K562 (cell line): ENCODE measurements around the gene RGS3. TPM values are rescaled to one million over a fixed set of nuclear protein-coding genes. Genes with fewer than 3 reads are reported as not detected.

Source experiments
- ARID3B ChIP-seq: fragments of 250-450 bp; sonication (Bioruptor Pico); IDR thresholded peaks from 2 replicates; pipeline ENCODE4 v1.4.0; 2020; ENCODE audit warnings: borderline replicate concordance
- CREM ChIP-seq: IDR thresholded peaks from 2 replicates; pipeline ENCODE4 v1.6.1; 2014; ENCODE audit warnings: antibody characterized with exemption, low read depth
- GABPA ChIP-seq: fragments of 200-800 bp; sonication (Bioruptor generic); conservative IDR thresholded peaks from 2 replicates; pipeline ENCODE4 v1.6.1; 2016; ENCODE audit warnings: low read depth, missing genetic modification characterization, missing compliant biosample characterization
- HBP1 ChIP-seq: fragments of 450-650 bp; formaldehyde crosslinking; IDR thresholded peaks from 2 replicates; pipeline ENCODE4 v1.4.0; 2022; ENCODE audit warnings: missing genetic modification characterization
- MAX ChIP-seq: sonication (generic); formaldehyde crosslinking; IDR thresholded peaks from 2 replicates; pipeline ENCODE4 v1.9.0; 2022; ENCODE audit warnings: mild to moderate bottlenecking, missing genetic modification reagents
- MEIS2 ChIP-seq: fragments of 450-650 bp; IDR thresholded peaks from 2 replicates; pipeline ENCODE4 v1.6.1; 2014; ENCODE audit warnings: mild to moderate bottlenecking; ENCODE audit not compliant: partially characterized antibody
- NR3C1 ChIP-seq: sonication (generic); formaldehyde crosslinking; IDR thresholded peaks from 2 replicates; pipeline ENCODE4 v1.8.1; 2022; ENCODE audit warnings: missing genetic modification reagents
- POLR2H ChIP-seq: IDR thresholded peaks from 2 replicates; pipeline ENCODE4 v1.6.1; 2016; ENCODE audit warnings: missing genetic modification characterization, low read depth, mild to moderate bottlenecking, control low read depth, missing compliant biosample characterization, moderate library complexity
- PRMT5 ChIP-seq: sonication (generic); formaldehyde crosslinking; IDR thresholded peaks from 2 replicates; pipeline ENCODE4 v1.5.0; 2020; ENCODE audit warnings: missing genetic modification reagents
- RBM25 ChIP-seq: fragments of 200-400 bp; formaldehyde crosslinking; IDR thresholded peaks from 2 replicates; pipeline ENCODE4 v1.6.1; 2018; ENCODE audit warnings: low read length, low read depth, moderate library complexity; ENCODE audit not compliant: severe bottlenecking
- SIN3B ChIP-seq: fragments of 450-650 bp; IDR thresholded peaks from 2 replicates; pipeline ENCODE4 v1.6.1; 2017; ENCODE audit warnings: low read depth, mild to moderate bottlenecking, moderate library complexity
- TBP ChIP-seq: optimal IDR thresholded peaks from 2 replicates; pipeline ENCODE3; 2011; ENCODE audit warnings: low read depth, low read length, improper control_type of control experiment
- ZC3H4 ChIP-seq: sonication (generic); formaldehyde crosslinking; IDR thresholded peaks from 2 replicates; pipeline ENCODE4 v1.9.0; 2021; ENCODE audit warnings: missing genetic modification reagents, borderline replicate concordance
- ZNF124 ChIP-seq: sonication (generic); formaldehyde crosslinking; IDR thresholded peaks from 2 replicates; pipeline ENCODE4 v1.8.1; 2022; ENCODE audit warnings: missing genetic modification reagents
- ZNF318 ChIP-seq, 2 experiments: fragments of 450-650 bp; IDR thresholded peaks; 2 replicates each; pipeline ENCODE4 v1.6.1; 2016; ENCODE audit warnings: mild to moderate bottlenecking in 2 of 2, borderline replicate concordance in 1 of 2, low read depth in 1 of 2, moderate library complexity in 1 of 2
- ZNF436 ChIP-seq: fragments of 250-450, 450-650 bp; sonication (Bioruptor Pico); formaldehyde crosslinking; IDR thresholded peaks from 2 replicates; pipeline ENCODE4 v1.7.0; 2020; ENCODE audit warnings: mild to moderate bottlenecking
- polyA plus RNA-seq, 8 experiments: library from polyadenylated mRNA; depleted of rRNA in 4 of 8; stranded (reverse) in 5 of 8; unstranded in 3 of 8; fragments of >200 nt; fragmentation: Nextera tagmentation in 2 of 8; fragmentation: Illumina TruSeq in 1 of 8; extraction: Ambion mirVana in 2 of 8; extraction: Trizol in 1 of 8; gene quantifications; 2 replicates each; pipeline versions ENCODE4 v1.2.1 to v1.2.3, GENCODE V29; 2011 to 2014; ENCODE audit warnings: inconsistent platforms in 1 of 8, missing spikeins in 1 of 8
- total RNA-seq, 7 experiments: library from RNA; depleted of rRNA in 6 of 7; stranded (reverse); fragments of >200 nt in 6 of 7; fragmentation: Illumina TruSeq in 2 of 7; extraction: Trizol in 2 of 7; gene quantifications; 2 replicates each; pipeline versions ENCODE4 v1.2.1 to v1.2.3, GENCODE V29; 2011 to 2021; ENCODE audit warnings: low replicate concordance in 1 of 7

The RGS3 gene
- total and polyA plus RNA-seq, 9 of the 15 experiments (the other 6 are each of a cell fraction or from before 2014, with no cell fraction given): 0.08 to 2.9 (median 0.95) TPM

DNA sequence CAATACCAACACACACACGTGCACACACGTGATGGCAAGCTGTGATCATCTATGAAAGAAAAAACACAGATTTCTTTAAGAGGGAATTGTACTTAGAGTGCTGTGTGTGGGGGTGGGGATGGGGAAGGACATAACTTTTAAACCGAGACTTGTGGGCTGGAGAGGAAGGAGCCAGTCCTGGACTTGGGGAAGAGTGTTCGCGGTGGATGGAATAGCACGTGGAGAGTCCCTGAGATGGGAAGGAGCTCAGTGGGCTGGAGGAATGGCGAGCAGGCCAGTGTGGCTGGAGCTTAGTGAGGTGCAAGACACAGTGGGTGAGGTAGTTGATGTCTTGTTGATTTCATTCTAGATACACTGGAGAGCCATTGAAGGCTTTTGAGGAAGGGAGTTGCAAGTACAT lies 78.5 kb downstream of the RGS3 start (continued):
- TF ChIP-seq ARID3B (CRISPR knock-in tag) (no peak), RBM25 (no peak), MEIS2 (no peak), POLR2H (tag) (no peak), ZNF436 (CRISPR knock-in tag) (no peak), ZNF124 (no peak), GABPA (tag) (no peak), ZC3H4 (CRISPR knock-in tag) (no peak), MAX (0 out of 2 replicates have a peak, but pooled peaks have one; percentile 15), NR3C1 (CRISPR knock-in tag) (no peak), CREM (no peak), HBP1 (peak; percentile 67; the same call in 1 of the 2 replicates), SIN3B (no peak), ZNF318 (IDR thresholded peaks at IDR 0.05; ENCODE audit: borderline replicate concordance in 1 of 2, low read depth in 1 of 2) (no peak), PRMT5 (CRISPR knock-in tag) (no peak), TBP (no peak)
